Endometrial microvascular endothelial cells (primary cell): ENCODE results near the gene LRRIQ1. TPM values are rescaled to one million over a fixed set of nuclear protein-coding genes. Genes with fewer than 3 reads are reported as not detected.

Experiments used
- in situ Hi-C: cut with HindIII; loops from 2 replicates; pipeline ENCODE4 v1.10.0; 2017; ENCODE audit warnings: low sequenced_read_pairs, low pct_unique_long_range_greater_than_20kb; ENCODE audit errors: inconsistent ontology term
- total RNA-seq: library from RNA; depleted of rRNA; stranded (reverse); fragments of >200 nt; gene quantifications from one replicate; pipeline ENCODE4 v1.2.3, GENCODE V29; 2015; ENCODE audit errors: inconsistent ontology term

LRRIQ1 gene
- total RNA-seq, 1 donor from 2014 or later, result not detected

GRCh38 chr12:85277900-85278597, 241.9 kb downstream of the LRRIQ1 start:
- in situ Hi-C loops, result no loop called here

GRCh38 chr12:85278598-85279448, 242.7 kb downstream of the LRRIQ1 start:
- in situ Hi-C loops, result no loop called here

- in situ Hi-C loops, result no loop called here
Observed at GRCh38 chr12:85279449-85280164, 243.5 kb downstream of the LRRIQ1 start.

GRCh38 chr12:85280165-85280983, 244.2 kb downstream of the LRRIQ1 start, which contains the start of gene ALX1:
ALX1 (plus strand) TSS chr12:85280220; CDS start chr12:85280262, 42 bp downstream.
- in situ Hi-C loops, result no loop called here

GRCh38 chr12:85280984-85281630, 245.0 kb downstream of the LRRIQ1 start:
- in situ Hi-C loops, result no loop called here

- in situ Hi-C loops, result no loop called here
Observed at GRCh38 chr12:85281636-85282312, 245.6 kb downstream of the LRRIQ1 start.

- in situ Hi-C loops, result no loop called here
Observed at GRCh38 chr12:85283560-85283959, 247.4 kb downstream of the LRRIQ1 start.

Other genes with a start within 250 kb of the LRRIQ1 start
- 3.4 TPM for gene SLC6A15, start 123.6 kb upstream of the LRRIQ1 start, total RNA-seq
- gene TSPAN19, start 74 bp upstream of the LRRIQ1 start, total RNA-seq, result not detected
- not detected for gene ALX1, start 243.9 kb downstream of the LRRIQ1 start, total RNA-seq